Panc1 (cell line): ENCODE results near the gene ENPP7. TPM values are rescaled to one million over a fixed set of nuclear protein-coding genes. Genes with fewer than 3 reads are reported as not detected.

Source experiments
- ATAC-seq: fragments of 200-7000 bp; cut with Tn5 transposase; 2 replicates; pipeline ENCODE4 v1.9.1; 2020; ENCODE audit warnings: mild to moderate bottlenecking, moderate library complexity
- BruUV-seq: library from RNA; stranded (reverse); fragments of 400-500 nt; replicated peaks from 2 replicates; lab custom pipeline; 2021; lab: Mats Ljungman, UMichigan
- CTCF ChIA-PET: fragments of 300-600 bp; sonication (Branson Sonifier 250); formaldehyde crosslinking; loops from one replicate; lab custom pipeline; 2022; ENCODE audit warnings: antibody characterized with exemption; lab: Charles Lee
- POLR2A ChIA-PET: fragments of 300-600 bp; sonication (Branson Sonifier 250); formaldehyde crosslinking; loops from one replicate; lab custom pipeline; 2022; ENCODE audit warnings: antibody characterized with exemption; lab: Charles Lee
- DNase-seq: peaks from one replicate; pipeline ENCODE4 v3.0.0-alpha.2; 2010; ENCODE audit warnings: low read depth, low spot score
- H3K27ac ChIP-seq: 2 replicates; pipeline ENCODE4 v1.5.1; 2011; ENCODE audit warnings: mild to moderate bottlenecking, low read length, inconsistent platforms
- H3K27me3 ChIP-seq: fragments of 200-500 bp; sonication (Bioruptor generic); 2 replicates; pipeline ENCODE4 v1.6.0; 2014; ENCODE audit warnings: low read length, inconsistent platforms; ENCODE audit not compliant: control insufficient read depth, insufficient read depth
- H3K36me3 ChIP-seq: fragments of 200-500 bp; sonication (Bioruptor generic); 2 replicates; pipeline ENCODE4 v1.5.1; 2014; ENCODE audit warnings: inconsistent platforms, mild to moderate bottlenecking, low read length, moderate library complexity; ENCODE audit not compliant: control insufficient read depth, insufficient read depth
- H3K4me1 ChIP-seq: 2 replicates; pipeline ENCODE4 v1.5.1; 2011; ENCODE audit warnings: inconsistent platforms, mild to moderate bottlenecking, low read length, moderate library complexity; ENCODE audit not compliant: control insufficient read depth, insufficient read depth
- H3K4me3 ChIP-seq, 2 experiments: 2 replicates each; pipeline ENCODE4 v1.5.1; 2011 to 2012; ENCODE audit warnings: low read depth in 2 of 2, low read length in 2 of 2, mild to moderate bottlenecking in 2 of 2, inconsistent platforms in 1 of 2, moderate library complexity in 1 of 2
- H3K9me3 ChIP-seq: fragments of 200-500 bp; sonication (Bioruptor generic); 2 replicates; pipeline ENCODE4 v1.5.1; 2014; ENCODE audit warnings: low read depth, mild to moderate bottlenecking, inconsistent platforms, low read length, moderate library complexity; ENCODE audit not compliant: control insufficient read depth, insufficient read depth
- POLR2AphosphoS5 ChIP-seq: IDR thresholded peaks from 2 replicates; pipeline ENCODE4 v1.6.1; 2012; ENCODE audit warnings: mild to moderate bottlenecking, low read depth, low read length, moderate library complexity
- SIN3A ChIP-seq: IDR thresholded peaks from 2 replicates; pipeline ENCODE4 v1.6.1; 2012; ENCODE audit warnings: low read depth, mild to moderate bottlenecking, low read length, moderate library complexity, borderline replicate concordance; ENCODE audit not compliant: insufficient read depth
- TCF7L2 ChIP-seq: IDR thresholded peaks from 2 replicates; pipeline ENCODE4 v1.6.1; 2011; ENCODE audit warnings: mild to moderate bottlenecking, low read depth, low read length, inconsistent platforms
- in situ Hi-C: cut with HindIII; loops from 2 replicates; pipeline ENCODE4 v1.10.0; 2016; ENCODE audit warnings: low sequenced_read_pairs, low pct_unique_long_range_greater_than_20kb
- intact Hi-C: fragments of 100-400 bp; cut with micrococcal nuclease; formaldehyde crosslinking; loops from one replicate; pipeline ENCODE4 v1.10.0; 2022; ENCODE audit not compliant: unreplicated experiment
- total RNA-seq: library from RNA; stranded (reverse); gene quantifications from one replicate; pipeline ENCODE4 v1.2.1, GENCODE V29; 2021; ENCODE audit not compliant: unreplicated experiment
- TF ChIP-seq, protein P1 (sequence below): fragments of 450-650 bp; IDR thresholded peaks from 2 replicates; pipeline ENCODE4 v1.5.1; 2017; ENCODE audit warnings: mild to moderate bottlenecking
- TF ChIP-seq, protein P2 (sequence below), 2 experiments: IDR thresholded peaks; 2 replicates each; pipeline ENCODE4 v1.6.1; 2011 to 2012; ENCODE audit warnings: low read depth in 2 of 2, control low read depth in 1 of 2, low read length in 1 of 2, mild to moderate bottlenecking in 1 of 2, moderate library complexity in 1 of 2; ENCODE audit not compliant: insufficient read depth in 1 of 2

The ENPP7 gene
- total RNA-seq, 1 experiment from 2014 or later: not detected

DNA sequence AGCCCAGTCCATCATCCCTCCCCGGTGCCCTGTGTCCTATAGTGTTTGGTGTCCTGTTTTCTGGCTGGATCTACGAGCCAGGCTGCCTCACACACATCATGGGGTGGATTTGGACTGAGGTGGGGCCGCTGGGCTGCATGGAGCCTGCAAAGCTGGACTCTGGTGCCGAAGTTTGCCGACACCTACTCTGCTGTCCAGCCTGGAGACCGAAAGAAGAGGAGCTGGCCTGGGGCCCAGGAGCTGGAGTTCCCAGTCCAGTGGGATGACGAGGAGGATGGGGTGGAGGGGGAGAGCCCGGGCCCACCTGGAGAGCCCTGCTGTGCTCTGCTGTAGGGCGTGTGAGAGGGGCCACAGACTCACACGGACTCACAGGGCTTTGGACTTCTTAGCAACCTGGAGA lies 40.3 kb upstream of the ENPP7 start:
- no TSS peak for BruUV-seq
- Histone ChIP-seq H3K36me3 (no peaks in the 10 kb centered on the region), H3K27ac (no peak overlapping the region), H3K27me3 (peaks cover 4% of the 10 kb centered on the region), H3K4me3 (no peak overlapping the region), H3K9me3 (no peaks in the 10 kb centered on the region), H3K4me1 (no peaks in the 10 kb centered on the region)
- ChIA-PET POLR2A (no interaction called here), CTCF (no interaction called here)
- in situ Hi-C loops: no loop called here
- DNase-seq: no peak
- ATAC-seq: no peak
- TF ChIP-seq, protein P1, sequence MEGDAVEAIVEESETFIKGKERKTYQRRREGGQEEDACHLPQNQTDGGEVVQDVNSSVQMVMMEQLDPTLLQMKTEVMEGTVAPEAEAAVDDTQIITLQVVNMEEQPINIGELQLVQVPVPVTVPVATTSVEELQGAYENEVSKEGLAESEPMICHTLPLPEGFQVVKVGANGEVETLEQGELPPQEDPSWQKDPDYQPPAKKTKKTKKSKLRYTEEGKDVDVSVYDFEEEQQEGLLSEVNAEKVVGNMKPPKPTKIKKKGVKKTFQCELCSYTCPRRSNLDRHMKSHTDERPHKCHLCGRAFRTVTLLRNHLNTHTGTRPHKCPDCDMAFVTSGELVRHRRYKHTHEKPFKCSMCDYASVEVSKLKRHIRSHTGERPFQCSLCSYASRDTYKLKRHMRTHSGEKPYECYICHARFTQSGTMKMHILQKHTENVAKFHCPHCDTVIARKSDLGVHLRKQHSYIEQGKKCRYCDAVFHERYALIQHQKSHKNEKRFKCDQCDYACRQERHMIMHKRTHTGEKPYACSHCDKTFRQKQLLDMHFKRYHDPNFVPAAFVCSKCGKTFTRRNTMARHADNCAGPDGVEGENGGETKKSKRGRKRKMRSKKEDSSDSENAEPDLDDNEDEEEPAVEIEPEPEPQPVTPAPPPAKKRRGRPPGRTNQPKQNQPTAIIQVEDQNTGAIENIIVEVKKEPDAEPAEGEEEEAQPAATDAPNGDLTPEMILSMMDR: no peak
- no peak for TF ChIP-seq SIN3A
- TF ChIP-seq TCF7L2: no peak
- no peak for TF ChIP-seq POLR2AphosphoS5
- TF ChIP-seq, protein P2, sequence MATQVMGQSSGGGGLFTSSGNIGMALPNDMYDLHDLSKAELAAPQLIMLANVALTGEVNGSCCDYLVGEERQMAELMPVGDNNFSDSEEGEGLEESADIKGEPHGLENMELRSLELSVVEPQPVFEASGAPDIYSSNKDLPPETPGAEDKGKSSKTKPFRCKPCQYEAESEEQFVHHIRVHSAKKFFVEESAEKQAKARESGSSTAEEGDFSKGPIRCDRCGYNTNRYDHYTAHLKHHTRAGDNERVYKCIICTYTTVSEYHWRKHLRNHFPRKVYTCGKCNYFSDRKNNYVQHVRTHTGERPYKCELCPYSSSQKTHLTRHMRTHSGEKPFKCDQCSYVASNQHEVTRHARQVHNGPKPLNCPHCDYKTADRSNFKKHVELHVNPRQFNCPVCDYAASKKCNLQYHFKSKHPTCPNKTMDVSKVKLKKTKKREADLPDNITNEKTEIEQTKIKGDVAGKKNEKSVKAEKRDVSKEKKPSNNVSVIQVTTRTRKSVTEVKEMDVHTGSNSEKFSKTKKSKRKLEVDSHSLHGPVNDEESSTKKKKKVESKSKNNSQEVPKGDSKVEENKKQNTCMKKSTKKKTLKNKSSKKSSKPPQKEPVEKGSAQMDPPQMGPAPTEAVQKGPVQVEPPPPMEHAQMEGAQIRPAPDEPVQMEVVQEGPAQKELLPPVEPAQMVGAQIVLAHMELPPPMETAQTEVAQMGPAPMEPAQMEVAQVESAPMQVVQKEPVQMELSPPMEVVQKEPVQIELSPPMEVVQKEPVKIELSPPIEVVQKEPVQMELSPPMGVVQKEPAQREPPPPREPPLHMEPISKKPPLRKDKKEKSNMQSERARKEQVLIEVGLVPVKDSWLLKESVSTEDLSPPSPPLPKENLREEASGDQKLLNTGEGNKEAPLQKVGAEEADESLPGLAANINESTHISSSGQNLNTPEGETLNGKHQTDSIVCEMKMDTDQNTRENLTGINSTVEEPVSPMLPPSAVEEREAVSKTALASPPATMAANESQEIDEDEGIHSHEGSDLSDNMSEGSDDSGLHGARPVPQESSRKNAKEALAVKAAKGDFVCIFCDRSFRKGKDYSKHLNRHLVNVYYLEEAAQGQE (IDR thresholded peaks at IDR 0.05; ENCODE audit: insufficient read depth in 1 of 2, low read depth in 2 of 2, low read length in 1 of 2): no peak
- intact Hi-C loops: no loop called here

DNA sequence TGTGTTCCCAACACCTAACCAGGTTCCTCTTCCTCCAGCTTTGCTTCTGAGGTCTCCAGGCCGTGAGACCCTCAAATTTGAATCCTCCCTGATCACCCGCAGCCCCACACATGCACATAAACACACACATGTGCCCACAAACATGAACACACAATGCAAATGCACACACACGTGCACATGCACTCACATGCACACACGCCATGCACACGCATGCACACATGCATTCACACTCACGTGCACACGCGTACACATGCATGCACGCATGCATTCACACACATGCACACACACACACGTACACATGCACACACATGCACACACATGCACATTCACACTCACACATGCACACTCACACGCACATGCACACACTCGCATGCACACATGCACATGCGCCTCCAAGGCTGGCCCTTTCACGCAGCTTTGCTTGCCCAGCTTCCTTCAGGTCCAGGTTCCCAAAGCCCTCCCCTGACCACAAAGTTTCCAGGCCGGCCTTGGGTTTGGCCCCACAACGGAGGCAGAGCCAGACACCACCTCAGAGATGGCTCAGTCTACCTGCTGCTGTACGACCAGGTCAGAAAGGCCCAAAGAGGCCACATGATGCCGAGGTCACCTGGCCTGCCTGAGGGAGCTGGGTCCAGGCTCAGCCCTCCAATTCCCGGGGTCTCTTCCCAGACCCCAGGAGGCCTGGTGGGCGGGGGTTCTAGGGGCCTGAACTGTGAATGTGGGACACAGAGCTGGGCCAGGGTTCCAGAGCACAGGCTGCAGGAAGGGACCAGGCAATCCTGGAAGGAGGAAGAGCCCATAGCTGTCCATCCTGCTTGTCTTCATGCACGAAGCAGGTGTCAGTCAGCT lies 39.5 kb upstream of the ENPP7 start:
- in situ Hi-C loops (no loop called here), intact Hi-C loops (no loop called here)
- H3K27me3 ChIP-seq: peaks cover 4% of the 10 kb centered on the region
- no TSS peak for BruUV-seq
- H3K9me3 ChIP-seq: no peaks in the 10 kb centered on the region
- H3K4me1 ChIP-seq: peaks cover 5% of the 10 kb centered on the region; the same call in 1 of the 2 replicates
- no peak overlapping the region for H3K4me3 ChIP-seq
- no peak for DNase-seq
- H3K36me3 ChIP-seq: no peaks in the 10 kb centered on the region
- ChIA-PET CTCF (no interaction called here), POLR2A (no interaction called here)
- H3K27ac ChIP-seq: no peak overlapping the region
- ATAC-seq: no peak
- TF ChIP-seq POLR2AphosphoS5 (no peak), SIN3A (no peak), TCF7L2 (no peak)
- TF ChIP-seq, protein P2 (IDR thresholded peaks at IDR 0.05; ENCODE audit: insufficient read depth in 1 of 2, low read depth in 2 of 2, low read length in 1 of 2): no peak
- TF ChIP-seq, protein P1: no peak
